ENCODE data around the gene TSSK2.

TSSK2 gene

GRCh38 chr22:19175602-19176174, 44.6 kb downstream of the TSSK2 start:
- H3K27ac ChIP-seq: peak overlapping the region in 9 of 11 experiments; percentile 37 to 99 (median 97); a peak in 17 of 22 replicates
- H3K4me1 ChIP-seq: peaks cover 64 to 72% (median 70%) of the 10 kb centered on the region in 10 experiments
- H3K9ac ChIP-seq: peak overlapping the region in 10 of 11 experiments; percentile 41 to 100 (median 98); a peak in 17 of 22 replicates
- peaks cover 8 to 68% (median 47%) of the 10 kb centered on the region in 11 experiments; a peak in 19 of 22 replicates for H4K20me1 ChIP-seq
- peak overlapping the region; percentile 96 to 100 (median 98); a peak in 21 of 22 replicates for H3K4me2 ChIP-seq
- peaks cover 0 to 38% (median 13%) of the 10 kb centered on the region in 11 experiments; a peak in 10 of 22 replicates for H3K36me3 ChIP-seq
- peak overlapping the region in 4 of 10 experiments; percentile 28 to 98 (median 92); a peak in 3 of 20 replicates for H3K4me3 ChIP-seq
- no peaks in the 10 kb centered on the region for H3K9me3 ChIP-seq (replicated peaks in 1 of 11)
- no peak for TF ChIP-seq Cebpa-rat (IDR thresholded peaks at IDR 0.05)
- peaks cover under 1 to 6% (median 5%) of the 10 kb centered on the region in 11 experiments for H3K27me3 ChIP-seq

- H3K36me3 ChIP-seq: peaks cover 0 to 38% (median 13%) of the 10 kb centered on the region in 11 experiments; a peak in 10 of 22 replicates
- H3K27me3 ChIP-seq: peaks cover 0 to under 1% (median 0%) of the 10 kb centered on the region in 11 experiments; a peak in 6 of 22 replicates
- peak overlapping the region; percentile 96 to 100 (median 98); a peak in 21 of 22 replicates for H3K4me2 ChIP-seq
- no peak for TF ChIP-seq Cebpa-rat (IDR thresholded peaks at IDR 0.05)
- peaks cover 8 to 68% (median 47%) of the 10 kb centered on the region in 11 experiments; a peak in 19 of 22 replicates for H4K20me1 ChIP-seq
- H3K9ac ChIP-seq: peak overlapping the region in 10 of 11 experiments; percentile 85 to 100 (median 98); a peak in 17 of 22 replicates
- H3K4me1 ChIP-seq: peaks cover 61 to 69% (median 67%) of the 10 kb centered on the region in 10 experiments
- H3K9me3 ChIP-seq (replicated peaks in 1 of 11): no peaks in the 10 kb centered on the region
- peak overlapping the region in 7 of 10 experiments; percentile 87 to 98 (median 92); a peak in 12 of 20 replicates for H3K4me3 ChIP-seq
- H3K27ac ChIP-seq: peak overlapping the region in 8 of 11 experiments; percentile 90 to 99 (median 98); a peak in 16 of 22 replicates
Observed at GRCh38 chr22:19176175-19176643, 45.1 kb downstream of the TSSK2 start.

GRCh38 chr22:19176732-19177131, 45.6 kb downstream of the TSSK2 start:
- Histone ChIP-seq H3K27ac (peak overlapping the region in 8 of 11 experiments; percentile 90 to 99 (median 98); a peak in 16 of 22 replicates), H3K27me3 (no peaks in the 10 kb centered on the region), H4K20me1 (peaks cover 8 to 70% (median 49%) of the 10 kb centered on the region in 11 experiments; a peak in 19 of 22 replicates), H3K9ac (peak overlapping the region; percentile 85 to 100 (median 98); a peak in 19 of 22 replicates), H3K4me3 (peak overlapping the region in 9 of 10 experiments; percentile 84 to 98 (median 92); a peak in 17 of 20 replicates), H3K36me3 (peaks cover 0 to 38% (median 13%) of the 10 kb centered on the region in 11 experiments; a peak in 10 of 22 replicates), H3K4me2 (peak overlapping the region; percentile 96 to 100 (median 98)), H3K9me3 (replicated peaks in 1 of 11) (no peaks in the 10 kb centered on the region), H3K4me1 (peaks cover 63 to 73% (median 71%) of the 10 kb centered on the region in 10 experiments)
- 0 out of 22 replicates have a peak, but pooled peaks of 1 of the 11 experiments have one; percentile 4 for TF ChIP-seq Cebpa-rat (IDR thresholded peaks at IDR 0.05)

- Histone ChIP-seq H3K9ac (peak overlapping the region; percentile 85 to 100 (median 98)), H3K27ac (peak overlapping the region; percentile 83 to 99 (median 96)), H3K4me3 (peak overlapping the region; percentile 84 to 99 (median 94)), H3K4me2 (peak overlapping the region; percentile 96 to 100 (median 98)), H3K36me3 (peaks cover 0 to 38% (median 13%) of the 10 kb centered on the region in 11 experiments; a peak in 10 of 22 replicates), H4K20me1 (peaks cover 8 to 74% (median 46%) of the 10 kb centered on the region in 11 experiments; a peak in 19 of 22 replicates), H3K9me3 (replicated peaks in 1 of 11) (no peaks in the 10 kb centered on the region), H3K4me1 (peaks cover 65 to 78% (median 76%) of the 10 kb centered on the region in 10 experiments), H3K27me3 (no peaks in the 10 kb centered on the region)
- no peak for TF ChIP-seq Cebpa-rat (IDR thresholded peaks at IDR 0.05)
Observed at GRCh38 chr22:19177164-19178064, 46.3 kb downstream of the TSSK2 start.

GRCh38 chr22:19178065-19178656, 47.1 kb downstream of the TSSK2 start:
- no peak for TF ChIP-seq Cebpa-rat (IDR thresholded peaks at IDR 0.05)
- Histone ChIP-seq H3K4me1 (peaks cover 60 to 77% (median 73%) of the 10 kb centered on the region in 10 experiments), H3K27me3 (no peaks in the 10 kb centered on the region), H3K9ac (peak overlapping the region; percentile 85 to 100 (median 98)), H3K4me2 (peak overlapping the region; percentile 96 to 100 (median 98)), H3K27ac (peak overlapping the region; percentile 83 to 99 (median 96)), H3K36me3 (peaks cover 0 to 31% (median 13%) of the 10 kb centered on the region in 11 experiments; a peak in 10 of 22 replicates), H3K4me3 (peak overlapping the region; percentile 84 to 99 (median 94)), H3K9me3 (replicated peaks in 1 of 11) (no peaks in the 10 kb centered on the region), H4K20me1 (peaks cover 8 to 69% (median 39%) of the 10 kb centered on the region in 11 experiments; a peak in 19 of 22 replicates)

GRCh38 chr22:19178657-19179496, 47.8 kb downstream of the TSSK2 start, which contains the start of gene SLC25A1:
TSS of gene SLC25A1 (minus strand) at chr22:19178736. CDS start at chr22:19178673, 63 bp downstream.
- H3K4me2 ChIP-seq: peak within 1 kb of the TSS; percentile 96 to 100 (median 98)
- H3K27ac ChIP-seq: peak within 1 kb of the TSS; percentile 83 to 99 (median 96)
- H3K9ac ChIP-seq: peak within 1 kb of the TSS; percentile 85 to 100 (median 98)
- H3K4me1 ChIP-seq: peaks cover 53 to 70% (median 66%) of the 10 kb centered on the region in 10 experiments
- TF ChIP-seq Cebpa-rat (IDR thresholded peaks at IDR 0.05): no peak
- H3K27me3 ChIP-seq: no peaks in the 10 kb centered on the region
- no peaks in the 10 kb centered on the region for H3K9me3 ChIP-seq (replicated peaks in 1 of 11)
- H4K20me1 ChIP-seq: peaks cover 8 to 65% (median 35%) of the 10 kb centered on the region in 11 experiments; a peak in 19 of 22 replicates
- H3K36me3 ChIP-seq: peaks cover 0 to 28% (median 10%) of the 10 kb centered on the region in 11 experiments; a peak in 10 of 22 replicates
- H3K4me3 ChIP-seq: peak within 1 kb of the TSS; percentile 84 to 99 (median 94)

- Histone ChIP-seq H3K4me1 (peaks cover 46 to 63% (median 59%) of the 10 kb centered on the region in 10 experiments), H3K4me3 (peak overlapping the region; percentile 84 to 99 (median 94))
Observed at GRCh38 chr22:19179497-19180048, 48.5 kb downstream of the TSSK2 start.

More at GRCh38 chr22:19179497-19180048, 48.5 kb downstream of the TSSK2 start:
- no peak for TF ChIP-seq Cebpa-rat (IDR thresholded peaks at IDR 0.05)
- peaks cover 0 to 28% (median 10%) of the 10 kb centered on the region in 11 experiments; a peak in 9 of 22 replicates for H3K36me3 ChIP-seq
- H3K27ac ChIP-seq: peak overlapping the region in 4 of 11 experiments; percentile 96 to 99 (median 98); a peak in 3 of 22 replicates
- H3K9me3 ChIP-seq (replicated peaks in 1 of 11): no peaks in the 10 kb centered on the region
- peaks cover 8 to 61% (median 33%) of the 10 kb centered on the region in 11 experiments; a peak in 19 of 22 replicates for H4K20me1 ChIP-seq
- H3K9ac ChIP-seq: peak overlapping the region in 10 of 11 experiments; percentile 85 to 100 (median 98); a peak in 19 of 22 replicates
- peak overlapping the region; percentile 96 to 100 (median 98) for H3K4me2 ChIP-seq
- H3K27me3 ChIP-seq: no peaks in the 10 kb centered on the region

Measured in BLaER1 treated with 17β-estradiol and CSF1 and Interleukin-3, amounts not matched to agents 10 nM and 100 nM (cell line).